HG03342 (cell line): ENCODE data around the gene ABCC10.

Source experiments
- ATAC-seq: cut with Tn5 transposase; IDR thresholded peaks from one replicate; pipeline ENCODE4 v1.9.1; 2021; ENCODE audit warnings: mild to moderate bottlenecking, moderate library complexity; ENCODE audit not compliant: unreplicated experiment

The ABCC10 gene

GRCh38 chr6:43467752-43468151, 40.4 kb downstream of the ABCC10 start:
- no peak for ATAC-seq

GRCh38 chr6:43468240-43468639, 40.9 kb downstream of the ABCC10 start:
- ATAC-seq, result no peak

GRCh38 chr6:43468748-43469681, 41.7 kb downstream of the ABCC10 start:
- ATAC-seq, result no peak

- ATAC-seq, result no peak
Observed at GRCh38 chr6:43469947-43470346, 42.6 kb downstream of the ABCC10 start.

GRCh38 chr6:43471399-43471798, 44.1 kb downstream of the ABCC10 start:
- ATAC-seq, result no peak

GRCh38 chr6:43472515-43472914, 45.2 kb downstream of the ABCC10 start:
- ATAC-seq, result no peak

- ATAC-seq, result no peak
Observed at GRCh38 chr6:43475516-43475915, 48.2 kb downstream of the ABCC10 start.

- ATAC-seq, result no peak
Observed at GRCh38 chr6:43476746-43477145, 49.4 kb downstream of the ABCC10 start.

- peak; percentile 92 for ATAC-seq
Observed at GRCh38 chr6:43477235-43478007, 50.1 kb downstream of the ABCC10 start, which contains the start of gene TJAP1. TSS of gene TJAP1 (plus strand) at chr6:43477570. CDS start at chr6:43499002, 21,432 bp downstream.

- peak; percentile 12 for ATAC-seq
Observed at GRCh38 chr6:43478008-43478372, 50.6 kb downstream of the ABCC10 start.

- ATAC-seq, result no peak
Observed at GRCh38 chr6:43481075-43481474, 53.7 kb downstream of the ABCC10 start.

- ATAC-seq, result no peak
Observed at GRCh38 chr6:43481591-43482236, 54.4 kb downstream of the ABCC10 start.

GRCh38 chr6:43488667-43489276, 61.4 kb downstream of the ABCC10 start:
- no peak for ATAC-seq

GRCh38 chr6:43489277-43490072, 62.1 kb downstream of the ABCC10 start:
- no peak for ATAC-seq

GRCh38 chr6:43490523-43490939, 63.2 kb downstream of the ABCC10 start:
- no peak for ATAC-seq

GRCh38 chr6:43491750-43492661, 64.7 kb downstream of the ABCC10 start:
- ATAC-seq, result no peak

- ATAC-seq, result no peak
Observed at GRCh38 chr6:43492673-43493072, 65.3 kb downstream of the ABCC10 start.

- no peak for ATAC-seq
Observed at GRCh38 chr6:43493230-43493629, 65.9 kb downstream of the ABCC10 start.

GRCh38 chr6:43493833-43494232, 66.5 kb downstream of the ABCC10 start:
- ATAC-seq, result no peak
